K562 (cell line): ENCODE data around the gene CCL19. TPM values are rescaled to one million over a fixed set of nuclear protein-coding genes. Genes with fewer than 3 reads are reported as not detected.

Experiments used
- CBFA2T2 ChIP-seq: fragments of 450-650 bp; conservative IDR thresholded peaks from 2 replicates; pipeline ENCODE4 v1.6.1; 2017; ENCODE audit warnings: mild to moderate bottlenecking
- EWSR1 ChIP-seq: fragments of 450-650 bp; IDR thresholded peaks from 2 replicates; pipeline ENCODE4 v1.6.1; 2018; ENCODE audit warnings: borderline replicate concordance, mild to moderate bottlenecking, low read depth, moderate library complexity; ENCODE audit not compliant: partially characterized antibody
- FOSL1 ChIP-seq: fragments of 200-800 bp; sonication (Bioruptor generic); conservative IDR thresholded peaks from 2 replicates; pipeline ENCODE4 v1.6.1; 2016; ENCODE audit warnings: missing genetic modification characterization, missing compliant biosample characterization
- GATAD2A ChIP-seq: fragments of 450-650 bp; IDR thresholded peaks from 2 replicates; pipeline ENCODE4 v1.6.1; 2017
- HMG20A ChIP-seq: fragments of 450-650 bp; formaldehyde crosslinking; conservative IDR thresholded peaks from 2 replicates; pipeline ENCODE4 v1.4.0; 2020; ENCODE audit warnings: mild to moderate bottlenecking, mixed read lengths
- MCM7 ChIP-seq, 2 experiments: fragments of 450-650 bp; IDR thresholded peaks; 2 replicates each; pipeline ENCODE4 v1.6.1; 2016 to 2018
- NFATC3 ChIP-seq: fragments of 450-650 bp; IDR thresholded peaks from 2 replicates; pipeline ENCODE4 v1.6.1; 2017; ENCODE audit warnings: mild to moderate bottlenecking
- RBBP5 ChIP-seq: fragments of 200-600 bp; sonication (generic); IDR thresholded peaks from 2 replicates; pipeline ENCODE4 v1.6.1; 2012; ENCODE audit warnings: borderline replicate concordance, mild to moderate bottlenecking, low read length, control low read depth, inconsistent platforms; ENCODE audit not compliant: insufficient read depth, poor library complexity, severe bottlenecking
- SNIP1 ChIP-seq: fragments of 450-650 bp; IDR thresholded peaks from 2 replicates; pipeline ENCODE4 v1.7.1; 2017; ENCODE audit warnings: low read depth, mild to moderate bottlenecking
- TAL1 ChIP-seq: fragments of 450-650 bp; IDR thresholded peaks from 2 replicates; pipeline ENCODE4 v1.6.1; 2016; ENCODE audit warnings: mild to moderate bottlenecking
- ZC3H11A ChIP-seq: IDR thresholded peaks from 2 replicates; pipeline ENCODE4 v1.6.1; 2012; ENCODE audit warnings: low read depth, low read length, improper control_type of control experiment
- ZNF165 ChIP-seq: fragments of 250-450 bp; sonication (Bioruptor Pico); IDR thresholded peaks from 2 replicates; pipeline ENCODE4 v1.4.0; 2020; ENCODE audit warnings: borderline replicate concordance
- ZNF311 ChIP-seq: fragments of 250-450 bp; sonication (Bioruptor Pico); IDR thresholded peaks from 2 replicates; pipeline ENCODE4 v1.4.0; 2020; ENCODE audit warnings: mild to moderate bottlenecking, moderate library complexity
- ZNF696 ChIP-seq: fragments of 250-450 bp; sonication (Bioruptor Pico); conservative IDR thresholded peaks from 2 replicates; pipeline ENCODE4 v1.4.0; 2020; ENCODE audit warnings: mild to moderate bottlenecking, moderate library complexity
- polyA plus RNA-seq, 8 experiments: library from polyadenylated mRNA; depleted of rRNA in 4 of 8; stranded (reverse) in 5 of 8; unstranded in 3 of 8; fragments of >200 nt; fragmentation: Nextera tagmentation in 2 of 8; fragmentation: Illumina TruSeq in 1 of 8; extraction: Ambion mirVana in 2 of 8; extraction: Trizol in 1 of 8; gene quantifications; 2 replicates each; pipeline versions ENCODE4 v1.2.1 to v1.2.3, GENCODE V29; 2011 to 2014; ENCODE audit warnings: inconsistent platforms in 1 of 8, missing spikeins in 1 of 8
- total RNA-seq, 7 experiments: library from RNA; depleted of rRNA in 6 of 7; stranded (reverse); fragments of >200 nt in 6 of 7; fragmentation: Illumina TruSeq in 2 of 7; extraction: Trizol in 2 of 7; gene quantifications; 2 replicates each; pipeline versions ENCODE4 v1.2.1 to v1.2.3, GENCODE V29; 2011 to 2021; ENCODE audit warnings: low replicate concordance in 1 of 7
- TF ChIP-seq, protein P1 (sequence below): fragments of 250-450 bp; sonication (Bioruptor Pico); IDR thresholded peaks from 2 replicates; pipeline ENCODE4 v1.8.0; 2022; ENCODE audit warnings: moderate library complexity, mild to moderate bottlenecking, inconsistent platforms
- TF ChIP-seq, protein P2 (sequence below), 2 experiments: fragments of 450-650 bp in 1 of 2; sonication (generic) in 1 of 2; formaldehyde crosslinking; conservative IDR thresholded peaks; 2 replicates each; pipeline versions ENCODE4 v1.4.0 to v1.8.1; 2020 to 2022; ENCODE audit warnings: mild to moderate bottlenecking in 1 of 2, missing genetic modification reagents in 1 of 2
- TF ChIP-seq, protein P3 (sequence below), 2 experiments: IDR thresholded peaks in 1 of 2; conservative IDR thresholded peaks in 1 of 2; 2 replicates each; pipeline ENCODE4 v1.6.1; 2016; ENCODE audit warnings: low read depth in 2 of 2, mild to moderate bottlenecking in 1 of 2, missing compliant biosample characterization in 1 of 2, missing genetic modification characterization in 1 of 2, moderate library complexity in 1 of 2

CCL19 gene
- total and polyA plus RNA-seq, 9 of the 15 experiments (the other 6 are each of a cell fraction or from before 2014, with no cell fraction given), result not detected

DNA sequence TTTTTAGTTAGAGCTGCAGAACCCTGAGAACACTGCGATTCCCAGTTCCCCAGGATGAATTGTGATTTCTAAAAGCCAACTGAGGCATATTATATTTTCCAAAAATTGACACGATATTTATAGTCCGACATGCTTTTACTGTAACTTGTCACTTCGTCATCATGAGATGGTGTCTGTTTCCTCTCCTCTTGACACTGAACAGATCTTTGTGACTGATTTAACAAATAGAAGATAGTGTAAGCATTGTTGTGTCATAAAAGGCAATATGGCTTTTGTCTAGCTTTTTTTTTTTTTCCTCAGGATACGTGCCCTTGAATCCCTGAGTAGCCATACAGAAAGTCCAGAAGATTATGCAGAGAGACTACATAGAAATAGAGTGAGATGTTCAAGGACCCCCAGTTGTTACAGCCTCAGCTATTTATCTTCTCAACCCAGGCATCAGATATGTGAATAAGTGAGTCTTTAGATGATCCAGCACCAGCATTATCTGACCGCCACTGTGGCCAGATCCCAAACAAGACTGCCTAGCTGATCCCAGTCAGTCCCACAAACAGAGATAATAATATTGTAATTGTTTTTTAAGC is 46.7 kb upstream of the CCL19 start (continued):
- TF ChIP-seq, protein P1, sequence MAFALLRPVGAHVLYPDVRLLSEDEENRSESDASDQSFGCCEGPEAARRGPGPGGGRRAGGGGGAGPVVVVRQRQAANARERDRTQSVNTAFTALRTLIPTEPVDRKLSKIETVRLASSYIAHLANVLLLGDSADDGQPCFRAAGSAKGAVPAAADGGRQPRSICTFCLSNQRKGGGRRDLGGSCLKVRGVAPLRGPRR, result no peak
- TF ChIP-seq ZC3H11A, result no peak
- TF ChIP-seq HMG20A (CRISPR knock-in tag), result no peak
- no peak for TF ChIP-seq NFATC3
- 0 out of 2 replicates have a peak, but pooled peaks have one; percentile 26 for TF ChIP-seq CBFA2T2
- no peak for TF ChIP-seq ZNF311 (CRISPR knock-in tag)
- no peak for TF ChIP-seq RBBP5
- no peak for TF ChIP-seq FOSL1 (tag)
- TF ChIP-seq, protein P2, sequence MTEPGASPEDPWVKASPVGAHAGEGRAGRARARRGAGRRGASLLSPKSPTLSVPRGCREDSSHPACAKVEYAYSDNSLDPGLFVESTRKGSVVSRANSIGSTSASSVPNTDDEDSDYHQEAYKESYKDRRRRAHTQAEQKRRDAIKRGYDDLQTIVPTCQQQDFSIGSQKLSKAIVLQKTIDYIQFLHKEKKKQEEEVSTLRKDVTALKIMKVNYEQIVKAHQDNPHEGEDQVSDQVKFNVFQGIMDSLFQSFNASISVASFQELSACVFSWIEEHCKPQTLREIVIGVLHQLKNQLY (CRISPR knock-in tag; conservative IDR thresholded peaks at IDR 0.05), result no peak
- no peak for TF ChIP-seq ZNF696 (CRISPR knock-in tag)
- TF ChIP-seq MCM7 (IDR thresholded peaks at IDR 0.05), result no peak
- no peak for TF ChIP-seq GATAD2A
- TF ChIP-seq, protein P3, sequence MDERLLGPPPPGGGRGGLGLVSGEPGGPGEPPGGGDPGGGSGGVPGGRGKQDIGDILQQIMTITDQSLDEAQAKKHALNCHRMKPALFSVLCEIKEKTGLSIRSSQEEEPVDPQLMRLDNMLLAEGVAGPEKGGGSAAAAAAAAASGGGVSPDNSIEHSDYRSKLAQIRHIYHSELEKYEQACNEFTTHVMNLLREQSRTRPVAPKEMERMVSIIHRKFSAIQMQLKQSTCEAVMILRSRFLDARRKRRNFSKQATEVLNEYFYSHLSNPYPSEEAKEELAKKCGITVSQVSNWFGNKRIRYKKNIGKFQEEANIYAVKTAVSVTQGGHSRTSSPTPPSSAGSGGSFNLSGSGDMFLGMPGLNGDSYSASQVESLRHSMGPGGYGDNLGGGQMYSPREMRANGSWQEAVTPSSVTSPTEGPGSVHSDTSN (CRISPR knock-in tag; IDR thresholded peaks at IDR 0.05; ENCODE audit: low read depth), result no peak
- TF ChIP-seq, protein P3 (tag; conservative IDR thresholded peaks at IDR 0.05; ENCODE audit: low read depth), result no peak
- TF ChIP-seq TAL1, result peak; percentile 40; the same call in 1 of the 2 replicates
- TF ChIP-seq ZNF165, result no peak
- no peak for TF ChIP-seq EWSR1
- TF ChIP-seq SNIP1, result no peak
